Lower leg skin (tissue), 3 donors: ENCODE results near the gene MTARC1.

Experiments used
- CTCF ChIP-seq, 3 donors: fragments of 450-650 bp; IDR thresholded peaks; one replicate each; pipeline ENCODE4 v1.5.1; 2016; ENCODE audit warnings: antibody characterized with exemption in 3 of 3, mild to moderate bottlenecking in 3 of 3, moderate library complexity in 2 of 3
- POLR2A ChIP-seq, 2 donors: fragments of 450-650 bp; IDR thresholded peaks; one replicate each; pipeline ENCODE4 v1.6.1; 2016 to 2017; ENCODE audit warnings: antibody characterized with exemption in 2 of 2, mild to moderate bottlenecking in 1 of 2, moderate library complexity in 1 of 2

- no peak for TF ChIP-seq CTCF (IDR thresholded peaks at IDR 0.05)
- no peak for TF ChIP-seq POLR2A (IDR thresholded peaks at IDR 0.05)
These were observed 22.5 kb downstream of the MTARC1 start for GRCh38 chr1:220809187-220809550.
